ENCODE data around the gene ZDHHC18.

Gene ZDHHC18, protein sequence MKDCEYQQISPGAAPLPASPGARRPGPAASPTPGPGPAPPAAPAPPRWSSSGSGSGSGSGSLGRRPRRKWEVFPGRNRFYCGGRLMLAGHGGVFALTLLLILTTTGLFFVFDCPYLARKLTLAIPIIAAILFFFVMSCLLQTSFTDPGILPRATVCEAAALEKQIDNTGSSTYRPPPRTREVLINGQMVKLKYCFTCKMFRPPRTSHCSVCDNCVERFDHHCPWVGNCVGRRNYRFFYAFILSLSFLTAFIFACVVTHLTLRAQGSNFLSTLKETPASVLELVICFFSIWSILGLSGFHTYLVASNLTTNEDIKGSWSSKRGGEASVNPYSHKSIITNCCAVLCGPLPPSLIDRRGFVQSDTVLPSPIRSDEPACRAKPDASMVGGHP

GRCh38 chr1:26826261-26827105 lies at the start of gene ZDHHC18:
TSS of gene ZDHHC18 (plus strand) at chr1:26826688. CDS start at chr1:26826805, 117 bp downstream.
- peak; percentile 66 for DNase-seq (ENCODE audit: low read depth)
- TF ChIP-seq CTCF (IDR thresholded peaks at IDR 0.05; ENCODE audit: insufficient read depth, low read depth, low read length, missing control alignments) = peak; percentile 17
- H3K4me3 ChIP-seq (ENCODE audit: low read length) = peak within 1 kb of the TSS; percentile 62

GRCh38 chr1:26779098-26779668 lies 47.3 kb upstream of the ZDHHC18 start:
- H3K4me3 ChIP-seq (ENCODE audit: low read length) = no peak overlapping the region
- DNase-seq (ENCODE audit: low read depth) = no peak
- TF ChIP-seq CTCF (IDR thresholded peaks at IDR 0.05; ENCODE audit: insufficient read depth, low read depth, low read length, missing control alignments) = no peak

GRCh38 chr1:26780344-26780957 lies 46.0 kb upstream of the ZDHHC18 start:
- peak; percentile 15 for DNase-seq (ENCODE audit: low read depth)
- no peak overlapping the region for H3K4me3 ChIP-seq (ENCODE audit: low read length)
- TF ChIP-seq CTCF (IDR thresholded peaks at IDR 0.05; ENCODE audit: insufficient read depth, low read depth, low read length, missing control alignments) = no peak

GRCh38 chr1:26781206-26781825 lies 45.2 kb upstream of the ZDHHC18 start:
- no peak for TF ChIP-seq CTCF (IDR thresholded peaks at IDR 0.05; ENCODE audit: insufficient read depth, low read depth, low read length, missing control alignments)
- H3K4me3 ChIP-seq (ENCODE audit: low read length) = no peak overlapping the region
- no peak for DNase-seq (ENCODE audit: low read depth)

- TF ChIP-seq CTCF (IDR thresholded peaks at IDR 0.05; ENCODE audit: insufficient read depth, low read depth, low read length, missing control alignments) = no peak
Measured at GRCh38 chr1:26782521-26783212, 43.8 kb upstream of the ZDHHC18 start.

DNA sequence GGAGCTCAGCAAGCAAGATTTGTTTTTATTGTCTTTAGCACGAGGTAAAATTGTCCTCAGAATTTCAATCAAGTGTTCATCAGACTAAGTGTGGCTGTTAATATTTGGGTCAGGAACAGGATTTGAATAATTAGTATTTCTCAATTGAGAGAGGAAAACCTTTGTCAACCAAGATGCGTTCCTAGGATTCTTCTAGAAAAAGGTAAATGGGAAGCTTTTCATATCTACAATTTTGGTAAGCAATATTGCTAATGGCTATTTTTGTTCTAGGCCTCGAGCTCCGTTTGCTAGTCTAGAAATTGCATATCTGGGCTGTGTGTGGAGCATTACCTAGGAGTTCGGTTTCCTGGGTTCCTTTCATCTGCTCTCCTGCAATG lies 42.9 kb upstream of the ZDHHC18 start:
- no peak for DNase-seq (ENCODE audit: low read depth)
- no peak for TF ChIP-seq CTCF (IDR thresholded peaks at IDR 0.05; ENCODE audit: insufficient read depth, low read depth, low read length, missing control alignments)
- H3K4me3 ChIP-seq (ENCODE audit: low read length) = no peak overlapping the region

More at GRCh38 chr1:26782521-26783212, 43.8 kb upstream of the ZDHHC18 start:
- DNase-seq (ENCODE audit: low read depth) = no peak
- H3K4me3 ChIP-seq (ENCODE audit: low read length) = no peak overlapping the region

All from epithelial cell of esophagus (primary cell).